ENCODE data around the gene TMBIM6.
"Not testable (repeated sequence)": the region's sequence is repeated elsewhere in the genome, so short reads cannot be mapped to it uniquely, and the experiment has no call there.

TMBIM6 gene

DNA sequence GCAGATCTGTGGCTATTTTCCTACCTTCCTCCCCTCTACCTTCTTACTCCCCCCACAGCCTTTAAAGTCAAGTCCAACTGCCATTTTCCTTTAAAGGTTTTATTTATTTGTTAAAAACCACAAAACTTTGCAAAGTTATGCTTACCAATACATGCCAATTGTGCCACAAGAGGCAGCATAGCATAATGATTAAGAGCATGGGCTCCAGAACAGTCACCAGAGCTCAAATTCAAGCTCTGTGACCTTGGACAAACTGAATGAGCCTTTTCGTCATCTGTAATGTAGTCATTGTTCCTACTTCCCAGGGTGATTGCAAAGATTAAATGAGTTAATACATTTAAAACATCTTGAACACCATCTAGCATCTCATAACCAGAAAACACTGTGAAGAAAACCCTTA lies 21.1 kb upstream of the TMBIM6 start:
- H3K36me3 ChIP-seq, result no peaks in the 10 kb centered on the region

DNA sequence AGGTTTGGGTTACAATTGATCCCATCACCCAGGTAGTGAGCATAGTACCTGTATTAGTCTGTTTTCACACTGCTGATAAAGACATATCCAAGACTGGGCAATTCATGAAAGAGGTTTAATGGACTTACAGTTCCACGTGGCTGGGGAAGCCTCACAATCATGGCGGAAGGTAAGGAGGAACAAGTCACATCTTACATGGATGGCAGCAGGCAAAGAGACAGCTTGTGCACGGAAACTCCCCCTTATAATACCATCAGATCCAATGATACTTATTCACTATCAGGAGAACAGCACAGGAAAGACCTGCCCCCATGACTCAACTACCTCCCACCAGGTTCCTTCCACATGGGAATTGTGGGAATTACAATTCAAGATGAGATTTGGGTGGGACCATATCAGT lies 20.0 kb upstream of the TMBIM6 start:
- not testable (repeated sequence) for H3K36me3 ChIP-seq; H3K27me3 ChIP-seq (ENCODE audit: insufficient read depth, low read depth, severe bottlenecking); DNase-seq; H3K4me3 ChIP-seq (ENCODE audit: low read depth, low read length); H3K9me3 ChIP-seq (ENCODE audit: severe bottlenecking); H3K27ac ChIP-seq

More for the DNA sequence above, 21.1 kb upstream of the TMBIM6 start:
- Histone ChIP-seq H3K27me3 (ENCODE audit: insufficient read depth, low read depth, severe bottlenecking) (no peaks in the 10 kb centered on the region), H3K9me3 (ENCODE audit: severe bottlenecking) (no peaks in the 10 kb centered on the region), H3K4me3 (ENCODE audit: low read depth, low read length) (no peak overlapping the region), H3K27ac (no peak overlapping the region)
- TF ChIP-seq, protein P1, sequence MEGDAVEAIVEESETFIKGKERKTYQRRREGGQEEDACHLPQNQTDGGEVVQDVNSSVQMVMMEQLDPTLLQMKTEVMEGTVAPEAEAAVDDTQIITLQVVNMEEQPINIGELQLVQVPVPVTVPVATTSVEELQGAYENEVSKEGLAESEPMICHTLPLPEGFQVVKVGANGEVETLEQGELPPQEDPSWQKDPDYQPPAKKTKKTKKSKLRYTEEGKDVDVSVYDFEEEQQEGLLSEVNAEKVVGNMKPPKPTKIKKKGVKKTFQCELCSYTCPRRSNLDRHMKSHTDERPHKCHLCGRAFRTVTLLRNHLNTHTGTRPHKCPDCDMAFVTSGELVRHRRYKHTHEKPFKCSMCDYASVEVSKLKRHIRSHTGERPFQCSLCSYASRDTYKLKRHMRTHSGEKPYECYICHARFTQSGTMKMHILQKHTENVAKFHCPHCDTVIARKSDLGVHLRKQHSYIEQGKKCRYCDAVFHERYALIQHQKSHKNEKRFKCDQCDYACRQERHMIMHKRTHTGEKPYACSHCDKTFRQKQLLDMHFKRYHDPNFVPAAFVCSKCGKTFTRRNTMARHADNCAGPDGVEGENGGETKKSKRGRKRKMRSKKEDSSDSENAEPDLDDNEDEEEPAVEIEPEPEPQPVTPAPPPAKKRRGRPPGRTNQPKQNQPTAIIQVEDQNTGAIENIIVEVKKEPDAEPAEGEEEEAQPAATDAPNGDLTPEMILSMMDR (IDR thresholded peaks at IDR 0.05; ENCODE audit: low read depth, low read length), result no peak
- DNase-seq, result no peak

DNA sequence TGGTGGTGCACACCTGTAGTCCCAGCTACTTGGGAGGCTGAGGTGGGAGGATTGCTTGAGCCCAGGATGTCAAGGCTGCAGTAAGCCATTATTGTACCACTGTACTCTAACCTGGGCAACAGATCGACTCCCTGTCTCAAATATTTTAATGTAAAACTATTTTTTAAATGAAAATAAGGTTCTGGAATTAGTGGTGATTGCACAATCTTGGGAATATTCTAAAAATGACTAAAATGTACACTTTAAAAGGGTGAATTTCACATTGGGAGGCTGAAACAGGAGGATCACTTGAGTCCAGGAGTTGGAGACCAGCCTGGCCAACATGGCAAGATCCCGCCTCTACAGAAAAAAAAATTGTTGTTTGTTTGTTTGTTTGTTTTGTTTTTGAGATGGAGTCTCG lies 12.9 kb upstream of the TMBIM6 start:
- H3K9me3 ChIP-seq (ENCODE audit: severe bottlenecking), result no peaks in the 10 kb centered on the region
- no peak overlapping the region for H3K4me3 ChIP-seq (ENCODE audit: low read depth, low read length)
- no peak overlapping the region for H3K27ac ChIP-seq
- H3K27me3 ChIP-seq (ENCODE audit: insufficient read depth, low read depth, severe bottlenecking), result no peaks in the 10 kb centered on the region
- DNase-seq, result no peak
- TF ChIP-seq, protein P1 (IDR thresholded peaks at IDR 0.05; ENCODE audit: low read depth, low read length), result no peak
- no peaks in the 10 kb centered on the region for H3K36me3 ChIP-seq

DNA sequence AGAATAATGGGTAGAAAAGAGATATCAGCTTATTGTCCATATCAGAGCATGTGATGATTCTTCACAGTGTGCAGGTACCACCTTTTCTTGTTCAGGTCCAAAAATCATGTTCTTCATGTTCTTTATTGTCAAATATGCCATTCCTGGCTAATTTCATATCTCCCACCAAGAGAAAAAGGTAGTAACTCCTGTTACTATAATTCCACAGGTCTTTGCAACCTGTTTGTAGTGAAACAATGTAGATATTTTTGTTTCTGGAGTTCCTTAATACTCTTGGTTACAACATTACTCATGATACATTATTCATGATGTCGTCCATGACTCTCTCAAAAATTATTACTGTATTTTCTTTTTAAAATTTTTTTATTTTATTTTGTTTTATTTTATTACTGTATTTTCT lies 11.3 kb upstream of the TMBIM6 start:
- TF ChIP-seq, protein P1 (IDR thresholded peaks at IDR 0.05; ENCODE audit: low read depth, low read length), result no peak
- no peaks in the 10 kb centered on the region for H3K36me3 ChIP-seq
- H3K9me3 ChIP-seq (ENCODE audit: severe bottlenecking), result no peaks in the 10 kb centered on the region
- H3K27ac ChIP-seq, result no peak overlapping the region
- H3K4me3 ChIP-seq (ENCODE audit: low read depth, low read length), result no peak overlapping the region
- H3K27me3 ChIP-seq (ENCODE audit: insufficient read depth, low read depth, severe bottlenecking), result no peaks in the 10 kb centered on the region
- DNase-seq, result no peak

DNA sequence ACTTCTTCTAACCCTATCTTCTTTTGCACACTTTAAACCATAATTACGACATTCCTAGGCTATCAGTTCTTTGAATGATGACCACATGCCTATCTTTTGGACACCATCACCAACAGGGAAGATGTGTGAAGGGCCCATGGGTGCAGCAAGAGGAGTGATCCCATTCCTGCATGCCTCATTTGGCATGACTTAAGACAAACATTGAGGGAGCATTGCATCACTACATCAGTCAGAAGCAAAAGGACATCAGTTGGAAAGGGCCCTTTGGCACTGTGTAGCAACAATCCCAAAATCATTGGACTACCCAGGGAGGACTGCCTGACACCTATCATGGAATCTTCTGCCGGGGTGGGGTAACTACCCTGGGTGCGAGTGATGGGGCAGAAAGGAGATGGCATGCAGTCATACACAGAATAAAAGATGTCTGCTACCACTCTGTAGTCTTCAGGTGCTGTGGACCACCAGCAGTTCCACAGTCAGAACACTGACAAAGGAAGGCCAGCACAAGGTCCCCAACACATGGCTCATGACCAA lies 10.7 kb upstream of the TMBIM6 start:
- H3K36me3 ChIP-seq, result no peaks in the 10 kb centered on the region
- no peak for DNase-seq
- no peak overlapping the region for H3K4me3 ChIP-seq (ENCODE audit: low read depth, low read length)
- H3K27me3 ChIP-seq (ENCODE audit: insufficient read depth, low read depth, severe bottlenecking), result no peaks in the 10 kb centered on the region
- TF ChIP-seq, protein P1 (IDR thresholded peaks at IDR 0.05; ENCODE audit: low read depth, low read length), result no peak
- no peaks in the 10 kb centered on the region for H3K9me3 ChIP-seq (ENCODE audit: severe bottlenecking)
- H3K27ac ChIP-seq, result no peak overlapping the region

DNA sequence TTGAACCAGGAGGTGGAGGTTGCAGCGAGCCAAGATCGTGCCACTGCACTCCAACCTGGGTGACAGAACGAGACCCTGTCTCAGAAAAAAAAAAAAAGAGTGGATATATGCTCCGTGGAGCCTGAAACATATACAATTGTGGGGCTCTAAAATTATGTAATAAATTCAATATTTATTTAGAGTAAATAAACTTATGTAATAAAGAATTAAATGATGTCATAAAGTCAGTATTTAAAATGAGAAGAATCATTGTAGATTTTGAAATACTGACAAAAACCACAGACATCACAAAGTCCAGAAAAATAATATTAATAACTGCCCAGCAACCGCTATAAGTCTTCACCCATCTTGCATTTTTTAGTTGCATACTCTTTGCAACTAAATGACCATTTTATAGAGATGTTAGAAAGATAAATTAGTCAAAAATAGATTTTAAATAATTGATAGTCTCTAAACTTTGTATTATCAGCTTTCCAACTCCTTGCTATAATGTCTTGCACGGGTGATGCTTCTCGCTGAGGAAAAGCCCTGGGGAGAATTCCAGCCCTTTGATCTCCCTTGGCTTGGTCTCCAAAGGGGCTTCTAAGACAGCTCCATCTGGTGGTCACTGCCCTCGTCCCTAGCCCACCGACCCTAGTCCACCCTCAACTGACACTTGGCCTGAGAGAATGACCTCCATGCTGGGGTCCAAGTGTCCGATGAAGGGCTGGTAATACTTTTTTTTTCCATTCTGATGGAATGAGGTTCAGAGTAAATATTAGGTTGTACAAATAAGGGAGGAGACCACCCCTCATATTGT lies 7.9 kb upstream of the TMBIM6 start:
- Histone ChIP-seq H3K27me3 (ENCODE audit: insufficient read depth, low read depth, severe bottlenecking) (no peaks in the 10 kb centered on the region), H3K27ac (no peak overlapping the region), H3K9me3 (ENCODE audit: severe bottlenecking) (no peaks in the 10 kb centered on the region), H3K4me3 (ENCODE audit: low read depth, low read length) (no peak overlapping the region), H3K36me3 (no peaks in the 10 kb centered on the region)
- TF ChIP-seq, protein P1 (IDR thresholded peaks at IDR 0.05; ENCODE audit: low read depth, low read length), result 0 out of 2 replicates have a peak, but pooled peaks have one; percentile 25
- DNase-seq, result no peak

DNA sequence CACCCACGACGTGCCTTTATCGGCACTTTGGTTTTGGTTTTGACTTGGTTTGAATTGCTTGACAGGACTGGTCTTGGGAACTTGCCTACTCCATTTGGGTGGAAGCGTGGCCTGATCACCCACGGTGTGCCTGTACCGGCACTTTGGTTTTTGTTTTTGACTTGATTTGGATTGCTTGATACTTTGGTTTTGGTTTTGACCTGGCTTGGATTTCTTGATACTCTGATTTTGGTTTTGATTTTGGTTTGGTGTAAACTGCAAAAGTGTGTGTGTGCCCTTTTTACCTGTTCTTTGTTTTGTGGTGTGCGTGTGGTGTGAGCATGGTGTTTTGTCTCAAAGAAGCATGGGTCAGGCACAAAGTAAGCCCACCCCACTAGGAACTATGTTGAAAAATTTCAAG lies 6.5 kb upstream of the TMBIM6 start:
- H3K27me3 ChIP-seq (ENCODE audit: insufficient read depth, low read depth, severe bottlenecking); H3K4me3 ChIP-seq (ENCODE audit: low read depth, low read length); H3K36me3 ChIP-seq; H3K27ac ChIP-seq; H3K9me3 ChIP-seq (ENCODE audit: severe bottlenecking); DNase-seq: not testable (repeated sequence)

DNA sequence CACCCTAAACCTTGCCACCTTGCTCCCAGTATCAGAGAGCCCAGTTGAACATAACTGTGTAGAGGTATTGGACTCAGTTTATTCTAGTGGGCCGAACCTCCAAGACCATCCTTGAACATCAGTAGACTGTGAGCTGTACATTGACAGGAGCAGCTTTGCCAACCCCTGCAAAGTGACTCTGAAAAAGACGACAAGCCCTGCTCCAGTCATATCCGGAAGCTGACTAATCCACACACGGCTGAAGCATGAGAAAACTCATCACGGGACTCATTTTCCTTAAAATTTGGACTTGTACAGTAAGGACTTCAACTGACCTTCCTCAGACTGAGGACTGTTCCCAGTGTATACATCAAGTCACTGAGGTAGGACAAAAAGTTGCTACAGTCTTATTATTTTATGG lies 2.6 kb upstream of the TMBIM6 start:
- not testable (repeated sequence) for H3K27ac ChIP-seq; H3K27me3 ChIP-seq (ENCODE audit: insufficient read depth, low read depth, severe bottlenecking); H3K9me3 ChIP-seq (ENCODE audit: severe bottlenecking); H3K4me3 ChIP-seq (ENCODE audit: low read depth, low read length); DNase-seq
- H3K36me3 ChIP-seq, result peaks cover 15% of the 10 kb centered on the region

DNA sequence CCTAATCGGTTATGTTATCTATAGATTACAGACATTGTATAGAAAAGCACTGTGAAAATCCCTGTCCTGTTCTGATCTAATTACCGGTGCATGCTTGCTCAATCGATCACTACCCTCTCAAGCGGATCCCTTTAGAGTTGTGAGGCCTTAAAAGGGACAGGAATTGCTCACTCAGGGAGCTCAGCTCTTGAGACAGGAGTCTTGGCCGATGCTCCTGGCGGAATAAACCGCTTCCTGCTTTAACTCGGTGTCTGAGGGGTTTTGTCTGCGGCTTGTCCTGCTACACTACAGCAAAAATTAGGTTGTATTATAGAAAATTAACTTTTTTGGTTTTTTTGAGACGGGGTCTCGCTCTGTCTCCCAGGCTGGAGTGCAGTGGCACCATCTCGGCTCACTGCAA lies 1.1 kb upstream of the TMBIM6 start:
- peaks cover 21% of the 10 kb centered on the region for H3K36me3 ChIP-seq
- not testable (repeated sequence) for H3K27ac ChIP-seq; DNase-seq; H3K27me3 ChIP-seq (ENCODE audit: insufficient read depth, low read depth, severe bottlenecking); H3K4me3 ChIP-seq (ENCODE audit: low read depth, low read length); H3K9me3 ChIP-seq (ENCODE audit: severe bottlenecking)
